A549 (cell line): ENCODE results near the gene RNF40. TPM values are rescaled to one million over a fixed set of nuclear protein-coding genes. Genes with fewer than 3 reads are reported as not detected.

Experiments used
- ATAC-seq, 2 experiments: fragments of 200-7000 bp in 1 of 2; fragments of >200 bp in 1 of 2; cut with Nextera tagmentation in 1 of 2; cut with Tn5 transposase in 1 of 2; 3 replicates each; pipeline versions ENCODE4 v1.8.0 to v1.9.1; 2018 to 2020; ENCODE audit warnings: mild to moderate bottlenecking in 1 of 2, moderate library complexity in 1 of 2
- CTCF ChIA-PET: fragments of 300-600 bp; sonication (Branson Sonifier 250); formaldehyde crosslinking; extraction: SDS; loops from one replicate; lab custom pipeline; 2021; ENCODE audit warnings: antibody characterized with exemption, inconsistent platforms; lab: Yijun Ruan, JAX
- POLR2A ChIA-PET: fragments of 350-600 bp; formaldehyde crosslinking; extraction: SDS; loops from one replicate; lab custom pipeline; 2021; ENCODE audit warnings: antibody characterized with exemption, inconsistent platforms; lab: Yijun Ruan, JAX
- DNase-seq, 2 experiments: peaks; one replicate each; pipeline versions ENCODE4 v3.0.0 to v3.0.0-alpha.2; 2011 to 2016; ENCODE audit warnings: low read depth in 1 of 2, low spot score in 1 of 2
- FAIRE-seq: peaks from 2 replicates; lab custom pipeline; 2011; peaks lifted over from hg19 to GRCh38; lab: Jason Lieb, UNC
- H3K27ac ChIP-seq, 2 experiments: fragments of >200 bp; sonication (Bioruptor Twin); formaldehyde crosslinking; 3 replicates each; pipeline ENCODE4 v1.5.1; 2016 to 2017
- H3K4me1 ChIP-seq: fragments of >200 bp; sonication (Bioruptor Twin); formaldehyde crosslinking; 3 replicates; pipeline ENCODE4 v1.6.1; 2016
- H3K4me2 ChIP-seq: fragments of >200 bp; sonication (Bioruptor Twin); formaldehyde crosslinking; 3 replicates; pipeline ENCODE4 v1.6.1; 2016
- H3K4me3 ChIP-seq: fragments of >200 bp; sonication (Bioruptor Twin); formaldehyde crosslinking; 3 replicates; pipeline ENCODE4 v1.5.1; 2016
- H3K9me3 ChIP-seq: fragments of >200 bp; sonication (Bioruptor Twin); formaldehyde crosslinking; 3 replicates; pipeline ENCODE4 v1.6.1; 2016
- CBX2 ChIP-seq: fragments of 200-600 bp; sonication (generic); IDR thresholded peaks from 2 replicates; pipeline ENCODE4 v1.6.1; 2016; ENCODE audit warnings: low read depth, mild to moderate bottlenecking, borderline replicate concordance
- CBX8 ChIP-seq: fragments of 200-600 bp; sonication (generic); IDR thresholded peaks from 2 replicates; pipeline ENCODE4 v1.6.1; 2016
- CEBPB ChIP-seq, 2 experiments: fragments of >200 bp in 1 of 2; sonication (Bioruptor Twin) in 1 of 2; formaldehyde crosslinking in 1 of 2; IDR thresholded peaks; 2 replicates each; pipeline ENCODE4 v1.6.1; 2012 to 2016
- CHD2 ChIP-seq: fragments of 150-350 bp; IDR thresholded peaks from 2 replicates; pipeline ENCODE4 v1.6.1; 2014; ENCODE audit warnings: low read length; ENCODE audit not compliant: partially characterized antibody
- EHMT2 ChIP-seq: fragments of 200-600 bp; sonication (generic); IDR thresholded peaks from 2 replicates; pipeline ENCODE4 v1.6.1; 2016; ENCODE audit warnings: antibody characterized with exemption, low read depth, mild to moderate bottlenecking, moderate library complexity
- ESRRA ChIP-seq: fragments of 150-350 bp; IDR thresholded peaks from 2 replicates; pipeline ENCODE4 v1.6.1; 2014; ENCODE audit warnings: mild to moderate bottlenecking, low read length, borderline replicate concordance
- FOSL2 ChIP-seq, 2 experiments: fragments of 450-650 bp in 1 of 2; fragments of >200 bp in 1 of 2; sonication (Bioruptor Twin) in 1 of 2; formaldehyde crosslinking; IDR thresholded peaks; 2 replicates each; pipeline versions ENCODE4 v1.5.0 to v1.6.1; 2016 to 2020; ENCODE audit warnings: mild to moderate bottlenecking in 1 of 2, moderate library complexity in 1 of 2
- FOXS1 ChIP-seq: fragments of 250-450 bp; sonication (Bioruptor Pico); IDR thresholded peaks from 2 replicates; pipeline ENCODE4 v1.5.0; 2020; ENCODE audit warnings: mild to moderate bottlenecking, moderate library complexity
- GATA3 ChIP-seq: IDR thresholded peaks from 2 replicates; pipeline ENCODE4 v1.6.1; 2012; ENCODE audit warnings: borderline replicate concordance
- HMGXB4 ChIP-seq: fragments of 250-450 bp; sonication (Bioruptor Pico); IDR thresholded peaks from 2 replicates; pipeline ENCODE4 v1.5.0; 2021; ENCODE audit warnings: mild to moderate bottlenecking, moderate library complexity, borderline replicate concordance
- HOXA7 ChIP-seq: fragments of 250-450 bp; sonication (Bioruptor Pico); IDR thresholded peaks from 2 replicates; pipeline ENCODE4 v1.5.0; 2020; ENCODE audit warnings: mild to moderate bottlenecking, moderate library complexity
- HOXB5 ChIP-seq: fragments of 250-450 bp; sonication (Bioruptor Pico); IDR thresholded peaks from 2 replicates; pipeline ENCODE4 v1.5.0; 2020; ENCODE audit warnings: mild to moderate bottlenecking, moderate library complexity
- JUN ChIP-seq, 2 experiments: fragments of >200 bp; sonication (Bioruptor Twin); formaldehyde crosslinking; IDR thresholded peaks; 2 replicates in 1 of 2; 3 replicates in 1 of 2; pipeline ENCODE4 v1.6.1; 2016 to 2017
- JUNB ChIP-seq: fragments of >200 bp; sonication (Bioruptor Twin); formaldehyde crosslinking; IDR thresholded peaks from 2 replicates; pipeline ENCODE4 v1.6.1; 2016
- MAX ChIP-seq: IDR thresholded peaks from 2 replicates; pipeline ENCODE4 v1.6.1; 2012
- MAZ ChIP-seq: fragments of 150-350 bp; IDR thresholded peaks from 2 replicates; pipeline ENCODE4 v1.6.1; 2014; ENCODE audit warnings: antibody characterized with exemption, low read depth, low read length, borderline replicate concordance
- MYC ChIP-seq: IDR thresholded peaks from 2 replicates; pipeline ENCODE4 v1.6.1; 2012; ENCODE audit warnings: mild to moderate bottlenecking, inconsistent platforms, low read length, improper control_type of control experiment, borderline replicate concordance
- NR3C1 ChIP-seq: fragments of >200 bp; sonication (Bioruptor Twin); formaldehyde crosslinking; IDR thresholded peaks from 3 replicates; pipeline ENCODE4 v1.6.1; 2017
- PBX3 ChIP-seq: IDR thresholded peaks from 2 replicates; pipeline ENCODE4 v1.6.1; 2012
- POLR2A ChIP-seq: IDR thresholded peaks from 2 replicates; pipeline ENCODE4 v1.6.1; 2012; ENCODE audit warnings: mild to moderate bottlenecking, low read length
- RCOR1 ChIP-seq: fragments of 150-350 bp; IDR thresholded peaks from 2 replicates; pipeline ENCODE4 v1.6.1; 2014; ENCODE audit warnings: antibody characterized with exemption, low read length, low read depth
- REST ChIP-seq: fragments of 200-600 bp; sonication (generic); IDR thresholded peaks from 2 replicates; pipeline ENCODE4 v1.6.1; 2016; ENCODE audit warnings: antibody characterized with exemption, mild to moderate bottlenecking, moderate library complexity
- RNF2 ChIP-seq: fragments of 200-600 bp; sonication (generic); IDR thresholded peaks from 2 replicates; pipeline ENCODE4 v1.6.1; 2016; ENCODE audit warnings: low read depth, mild to moderate bottlenecking, antibody characterized with exemption, moderate library complexity, borderline replicate concordance
- SMC3 ChIP-seq: fragments of >200 bp; sonication (Bioruptor Twin); formaldehyde crosslinking; IDR thresholded peaks from 3 replicates; pipeline ENCODE4 v1.6.1; 2018; ENCODE audit warnings: inconsistent platforms
- SREBF2 ChIP-seq: fragments of 450-650 bp; IDR thresholded peaks from 2 replicates; pipeline ENCODE4 v1.6.1; 2014; ENCODE audit warnings: mild to moderate bottlenecking, moderate library complexity
- ZC3H11A ChIP-seq: fragments of 450-650 bp; IDR thresholded peaks from 2 replicates; pipeline ENCODE4 v1.6.1; 2014; ENCODE audit warnings: antibody characterized with exemption, mild to moderate bottlenecking
- ZFP36 ChIP-seq: fragments of 450-650 bp; IDR thresholded peaks from 2 replicates; pipeline ENCODE4 v1.6.1; 2014; ENCODE audit warnings: borderline replicate concordance; ENCODE audit not compliant: partially characterized antibody
- ZSCAN20 ChIP-seq: fragments of 250-450 bp; sonication (Bioruptor Pico); IDR thresholded peaks from 2 replicates; pipeline ENCODE4 v1.8.0; 2022; ENCODE audit warnings: mild to moderate bottlenecking, moderate library complexity
- WGBS: methylation state at CpG from one replicate; pipeline ENCODE4 v1.1.6; 2017; ENCODE audit errors: missing lambda C conversion rate; 5-methylcytosine and 5-hydroxymethylcytosine counted together
- polyA plus RNA-seq, 4 experiments: library from polyadenylated mRNA; depleted of rRNA in 3 of 4; stranded (reverse); fragments of >200 nt; fragmentation: RNase III in 1 of 4; extraction: RNeasy Plus Mini Kit Qiagen cat#74134 plus additional on column Dnase treatment in 1 of 4; gene quantifications; 2 replicates in 3 of 4; 3 replicates in 1 of 4; pipeline ENCODE4 v1.2.3, GENCODE V29; 2011 to 2017
- TF ChIP-seq, protein P1 (sequence below): fragments of 450-650 bp; IDR thresholded peaks from 2 replicates; pipeline ENCODE4 v1.6.1; 2014; ENCODE audit warnings: antibody characterized with exemption

RNF40 gene
- polyA plus RNA-seq, 2 of the 4 experiments (the other 2 are of a cell fraction), result 66.1 to 69.9 TPM

- DNase-seq (no peak), FAIRE-seq (no peak), ATAC-seq (no peak)
- WGBS, result 93% methylated on average over 7 of the region's 7 CpGs
- peaks cover 6% of the 10 kb centered on the region; the same call in 2 of the 3 replicates for H3K4me1 ChIP-seq
- no peak overlapping the region for H3K27ac ChIP-seq
- no peaks in the 10 kb centered on the region for H3K9me3 ChIP-seq
- no peak overlapping the region for H3K4me2 ChIP-seq
- ChIA-PET POLR2A (interaction anchor here (1.8 kb wide), 1 partner anchor 9 kb away, joined by 4 read pairs; the partner anchor contains the start of gene PHKG2), CTCF (interaction anchor here (1.3 kb wide), 1 partner anchor 57 kb away, joined by 3 read pairs; no protein-coding TSS in a partner anchor)
- TF ChIP-seq HOXA7 (CRISPR knock-in tag), result no peak
- TF ChIP-seq CEBPB (IDR thresholded peaks at IDR 0.05), result no peak
- no peak for TF ChIP-seq REST
- no peak for TF ChIP-seq ESRRA
- TF ChIP-seq NR3C1, result no peak
- TF ChIP-seq JUN (IDR thresholded peaks at IDR 0.05), result no peak
- TF ChIP-seq CHD2, result no peak
- TF ChIP-seq RNF2, result no peak
- no peak for TF ChIP-seq RCOR1
- no peak for TF ChIP-seq CBX2
- no peak for TF ChIP-seq ZSCAN20 (CRISPR knock-in tag)
- TF ChIP-seq, protein P1, sequence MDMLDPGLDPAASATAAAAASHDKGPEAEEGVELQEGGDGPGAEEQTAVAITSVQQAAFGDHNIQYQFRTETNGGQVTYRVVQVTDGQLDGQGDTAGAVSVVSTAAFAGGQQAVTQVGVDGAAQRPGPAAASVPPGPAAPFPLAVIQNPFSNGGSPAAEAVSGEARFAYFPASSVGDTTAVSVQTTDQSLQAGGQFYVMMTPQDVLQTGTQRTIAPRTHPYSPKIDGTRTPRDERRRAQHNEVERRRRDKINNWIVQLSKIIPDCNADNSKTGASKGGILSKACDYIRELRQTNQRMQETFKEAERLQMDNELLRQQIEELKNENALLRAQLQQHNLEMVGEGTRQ, result no peak
- H3K4me3 ChIP-seq, result no peak overlapping the region
Measured at GRCh38 chr16:30757316-30757715, 4.8 kb upstream of the RNF40 start.

- DNase-seq (no peak), FAIRE-seq (no peak), ATAC-seq (no peak)
- Histone ChIP-seq H3K4me2 (no peak overlapping the region), H3K4me3 (no peak overlapping the region), H3K27ac (no peak overlapping the region), H3K9me3 (no peaks in the 10 kb centered on the region), H3K4me1 (peaks cover 19% of the 10 kb centered on the region)
- ChIA-PET POLR2A (interaction anchor here (1.8 kb wide), 1 partner anchor 11 kb away, joined by 4 to 8 read pairs; the partner anchor contains the start of gene PHKG2), CTCF (interaction anchor here (1.3 to 2.2 kb wide), 2 partner anchors 16 to 46 kb away, joined by 3 to 5 read pairs; no protein-coding TSS in a partner anchor)
- 81% methylated on average over 10 of the region's 10 CpGs for WGBS
- TF ChIP-seq CBX8 (no peak), PBX3 (no peak), ZC3H11A (no peak), FOXS1 (CRISPR knock-in tag) (no peak), MYC (no peak), SREBF2 (no peak), POLR2A (no peak), RNF2 (no peak), HMGXB4 (CRISPR knock-in tag) (no peak), SMC3 (no peak), ZFP36 (no peak), MAZ (no peak), JUNB (no peak), FOSL2 (IDR thresholded peaks at IDR 0.05) (no peak), FOSL2 (CRISPR knock-in tag; IDR thresholded peaks at IDR 0.05) (no peak), MAX (no peak), GATA3 (no peak), HOXB5 (CRISPR knock-in tag) (no peak), EHMT2 (no peak), ESRRA (no peak)
Measured at GRCh38 chr16:30758988-30759491, 3.1 kb upstream of the RNF40 start.
